Dedifferentiated amniotic fluid mesenchymal stem cell (primary cell): ENCODE results near the gene TSPAN3.

Source experiments
- DNase-seq: peaks from one replicate; pipeline ENCODE4 v3.0.0-alpha.2; 2016; ENCODE audit errors: extremely low spot score

The TSPAN3 gene

DNA sequence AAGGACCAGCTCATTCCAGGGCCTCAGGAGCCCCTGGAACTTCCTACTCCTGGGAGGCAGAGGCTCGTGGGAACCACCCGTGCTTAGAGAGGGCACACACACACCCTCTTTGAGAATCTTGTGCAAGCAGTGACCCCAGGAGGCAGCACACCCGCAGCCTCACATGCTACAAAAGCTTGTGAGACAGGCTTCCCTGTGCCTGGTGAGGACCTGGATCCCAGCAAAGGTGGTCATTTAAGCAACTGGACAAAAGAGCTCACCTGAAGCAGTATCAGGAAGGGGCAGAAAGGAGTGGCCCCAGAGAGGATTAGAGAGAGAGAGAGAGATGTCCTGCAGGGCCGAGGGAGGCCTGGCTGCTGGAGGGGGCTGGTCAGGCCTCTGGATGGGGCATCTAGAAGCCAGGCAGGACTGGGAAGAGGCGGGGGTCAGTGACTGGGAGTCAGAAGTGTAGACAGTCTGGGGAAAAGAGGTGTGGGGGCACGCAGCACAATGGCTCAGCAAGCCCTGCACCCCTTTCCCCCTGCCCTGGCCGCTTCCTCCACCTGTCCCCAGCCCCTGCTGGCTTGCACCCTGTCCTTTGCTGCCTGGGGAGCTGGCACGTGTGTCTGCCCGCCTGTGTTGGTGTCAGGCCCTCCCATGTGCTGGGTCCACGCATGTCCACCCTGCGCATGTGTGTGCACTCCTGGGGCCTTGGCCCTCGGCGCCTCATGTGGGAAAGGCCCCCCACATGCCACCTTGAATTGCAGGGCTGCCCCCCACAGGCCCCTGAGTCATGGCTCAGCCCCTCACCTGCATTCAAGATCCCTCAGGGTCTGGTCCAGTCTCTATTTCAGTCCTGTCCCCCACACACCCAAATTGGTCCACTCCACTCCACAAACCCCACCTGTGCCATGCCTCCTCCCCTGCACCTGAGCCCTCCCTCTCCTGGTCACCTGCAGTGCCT is 36.9 kb downstream of the TSPAN3 start:
- no peak for DNase-seq

DNA sequence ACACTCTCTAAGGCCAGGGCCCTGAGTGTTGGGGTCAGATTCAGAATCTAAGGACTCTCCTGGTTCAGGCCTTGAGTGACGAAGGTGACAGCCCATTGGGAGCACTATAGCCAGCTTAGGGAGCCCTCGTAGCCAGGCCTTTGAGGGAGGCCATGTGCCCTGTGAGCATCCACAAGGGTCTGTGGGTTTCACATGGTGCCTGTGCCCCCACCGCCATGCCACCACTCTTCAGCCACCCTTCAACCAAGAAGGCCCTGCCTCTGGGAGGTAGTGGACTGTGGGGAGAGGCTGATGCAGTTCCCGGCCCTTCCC is 37.5 kb downstream of the TSPAN3 start:
- no peak for DNase-seq

DNA sequence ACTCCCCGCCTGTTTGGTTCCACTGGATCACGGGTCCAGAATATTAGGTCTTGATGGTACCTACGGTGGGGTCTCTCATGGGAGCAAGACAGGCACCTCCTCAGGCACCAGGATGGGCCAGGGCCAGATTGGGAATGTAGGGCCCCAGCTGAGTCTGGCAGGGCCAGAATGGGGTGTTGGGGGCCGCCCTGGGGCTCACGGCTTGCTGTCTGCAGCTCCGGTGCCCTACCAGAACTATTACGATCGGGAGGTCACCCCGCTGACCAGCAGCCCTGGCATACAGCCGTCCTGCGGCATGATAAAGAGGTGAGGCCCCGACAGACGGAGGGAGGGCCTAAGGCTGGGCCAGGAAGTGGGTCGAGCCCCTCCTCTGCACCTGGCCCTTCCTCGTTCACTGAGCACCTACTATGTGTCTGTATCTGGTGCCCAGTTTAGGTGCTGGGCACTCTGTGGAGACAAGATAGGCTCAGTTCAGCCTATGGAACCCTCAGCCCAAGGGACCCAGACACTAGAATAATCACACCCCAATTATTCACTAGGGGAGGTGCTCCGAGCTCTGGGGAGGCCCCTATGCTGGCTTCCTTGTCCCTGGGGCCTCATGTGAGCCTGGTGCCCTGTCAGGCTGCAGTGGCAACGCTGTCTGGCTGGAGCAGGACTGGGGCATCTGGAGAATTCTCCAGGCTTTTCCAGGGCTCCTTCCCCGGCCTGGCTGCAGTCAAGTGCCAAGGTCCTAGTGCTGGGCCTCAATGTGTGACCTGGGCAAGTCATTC is 38.1 kb downstream of the TSPAN3 start:
- no peak for DNase-seq

DNA sequence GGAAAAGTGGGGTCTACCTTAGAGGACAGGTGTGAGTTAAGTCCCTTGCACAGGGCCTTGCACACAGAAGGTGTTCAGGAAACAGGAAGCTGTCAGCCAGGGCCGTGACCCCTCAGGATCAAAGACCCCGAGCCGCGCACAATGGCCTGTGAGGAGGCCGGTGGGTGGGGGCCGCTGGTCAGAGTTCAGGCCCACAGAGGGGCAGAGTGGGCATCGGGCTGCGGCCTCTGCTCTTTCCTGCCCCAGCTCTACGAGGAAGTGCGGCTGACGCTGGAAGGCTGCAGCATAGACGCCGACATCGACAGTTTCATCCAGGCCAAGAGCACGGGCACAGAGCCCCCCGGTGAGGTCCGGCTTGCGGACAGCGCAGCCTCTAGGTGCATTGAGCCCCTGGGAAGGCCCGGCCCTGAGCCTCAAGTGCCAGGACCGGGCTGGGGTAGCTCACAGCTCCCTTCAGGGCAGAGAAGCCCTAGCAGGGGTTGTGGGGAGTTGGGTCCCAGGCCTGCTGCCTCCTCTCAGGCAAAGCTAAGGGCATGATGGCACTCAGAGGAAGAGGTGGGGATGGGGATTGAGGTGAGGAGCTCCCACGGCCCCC is 38.8 kb downstream of the TSPAN3 start:
- DNase-seq, result no peak

DNA sequence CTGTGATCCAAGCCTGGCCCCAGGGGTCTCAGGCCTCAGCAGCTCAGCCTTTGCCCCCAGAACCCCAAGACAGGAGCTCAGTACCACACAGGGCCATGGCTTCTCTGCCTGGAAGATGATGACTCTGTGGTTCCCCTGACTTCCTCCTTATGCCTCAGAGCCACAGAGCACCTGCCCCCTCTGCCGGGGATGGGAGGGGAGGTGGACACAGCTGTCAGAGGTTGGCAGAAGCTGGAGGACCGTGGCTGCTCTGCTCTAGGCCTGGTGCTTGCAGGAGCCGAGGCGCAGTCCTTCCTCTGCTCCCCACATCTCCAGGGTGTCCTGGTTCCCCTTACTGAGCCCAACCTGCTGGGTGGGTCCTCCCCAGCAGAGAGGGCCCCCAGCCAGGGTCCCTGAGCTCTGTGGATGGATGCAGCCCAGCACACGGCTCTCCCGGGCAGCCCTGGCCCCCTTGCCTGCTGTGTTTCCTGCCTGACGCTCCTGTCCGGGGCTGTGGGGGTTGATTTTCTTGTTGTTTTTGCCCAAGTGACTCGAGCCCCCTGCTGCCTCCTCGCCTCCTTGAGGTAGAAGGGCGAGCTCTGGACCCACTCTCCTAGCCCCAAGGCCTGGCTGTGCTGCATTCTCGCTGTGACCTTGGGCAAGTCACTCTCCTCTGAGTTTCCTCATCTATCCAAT is 39.4 kb downstream of the TSPAN3 start:
- no peak for DNase-seq

DNA sequence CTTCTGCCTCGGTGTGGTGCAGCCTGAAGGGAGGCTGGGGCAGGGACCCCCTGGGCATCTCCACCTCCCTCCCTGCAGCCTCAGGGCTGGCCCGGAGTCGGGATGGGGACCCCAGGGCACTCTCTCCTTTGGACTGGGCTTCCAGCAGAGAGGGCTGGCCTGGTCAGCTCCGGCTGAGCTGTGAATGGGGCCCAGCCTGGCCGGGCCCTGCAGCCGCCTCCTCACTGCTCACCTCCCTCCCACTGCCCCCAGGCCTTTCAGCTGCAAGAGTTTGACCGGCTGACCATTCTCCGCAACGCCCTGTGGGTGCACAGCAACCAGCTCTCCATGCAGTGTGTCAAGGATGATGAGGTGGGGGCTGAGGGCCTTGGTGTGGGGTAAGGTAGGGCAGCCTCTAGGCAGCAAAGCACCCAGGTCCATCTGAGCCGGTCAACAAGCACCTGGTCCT is 40.0 kb downstream of the TSPAN3 start:
- DNase-seq, result no peak

DNA sequence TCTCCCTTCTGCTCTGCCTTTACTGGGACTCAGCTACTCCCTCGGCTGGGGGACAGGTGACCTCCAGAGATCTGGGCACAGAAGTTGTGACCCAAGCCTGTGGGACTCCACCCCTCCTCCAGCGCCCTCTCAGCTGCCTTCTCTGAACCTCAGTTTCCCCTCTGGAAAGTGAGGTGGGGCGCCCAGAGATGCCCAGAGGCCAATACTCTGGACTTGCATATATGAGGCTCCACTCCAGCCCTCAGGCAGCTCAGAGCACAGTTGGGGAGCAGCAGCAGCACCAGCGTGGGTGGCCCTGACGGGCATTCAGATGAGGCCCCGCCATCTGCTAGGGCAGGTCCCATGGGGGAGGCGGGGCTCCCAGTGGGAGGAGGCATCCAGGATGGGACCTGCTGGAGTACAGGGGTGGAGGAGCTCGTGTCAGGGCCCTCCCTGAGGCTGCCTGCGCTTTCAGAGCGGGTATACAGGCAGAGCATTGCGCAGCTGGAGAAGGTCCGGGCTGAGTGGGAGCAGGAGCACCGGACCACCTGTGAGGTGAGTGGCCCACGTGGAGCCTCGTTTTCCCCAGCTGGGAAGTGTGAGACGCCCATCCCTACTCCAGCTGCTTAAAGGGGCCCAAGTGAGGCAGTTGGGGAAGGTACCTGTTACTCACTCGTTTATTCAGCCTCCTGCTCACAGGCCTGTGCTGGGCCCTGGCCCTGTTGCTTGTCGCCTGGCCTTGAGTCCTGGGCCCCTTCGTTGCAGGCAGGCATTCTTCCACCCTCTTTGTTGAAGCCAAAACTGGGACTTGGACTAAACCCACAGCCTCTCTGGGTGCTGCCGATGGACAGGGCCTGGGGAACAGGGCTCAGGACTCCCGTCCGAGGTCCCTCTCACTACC is 40.6 kb downstream of the TSPAN3 start:
- no peak for DNase-seq

DNA sequence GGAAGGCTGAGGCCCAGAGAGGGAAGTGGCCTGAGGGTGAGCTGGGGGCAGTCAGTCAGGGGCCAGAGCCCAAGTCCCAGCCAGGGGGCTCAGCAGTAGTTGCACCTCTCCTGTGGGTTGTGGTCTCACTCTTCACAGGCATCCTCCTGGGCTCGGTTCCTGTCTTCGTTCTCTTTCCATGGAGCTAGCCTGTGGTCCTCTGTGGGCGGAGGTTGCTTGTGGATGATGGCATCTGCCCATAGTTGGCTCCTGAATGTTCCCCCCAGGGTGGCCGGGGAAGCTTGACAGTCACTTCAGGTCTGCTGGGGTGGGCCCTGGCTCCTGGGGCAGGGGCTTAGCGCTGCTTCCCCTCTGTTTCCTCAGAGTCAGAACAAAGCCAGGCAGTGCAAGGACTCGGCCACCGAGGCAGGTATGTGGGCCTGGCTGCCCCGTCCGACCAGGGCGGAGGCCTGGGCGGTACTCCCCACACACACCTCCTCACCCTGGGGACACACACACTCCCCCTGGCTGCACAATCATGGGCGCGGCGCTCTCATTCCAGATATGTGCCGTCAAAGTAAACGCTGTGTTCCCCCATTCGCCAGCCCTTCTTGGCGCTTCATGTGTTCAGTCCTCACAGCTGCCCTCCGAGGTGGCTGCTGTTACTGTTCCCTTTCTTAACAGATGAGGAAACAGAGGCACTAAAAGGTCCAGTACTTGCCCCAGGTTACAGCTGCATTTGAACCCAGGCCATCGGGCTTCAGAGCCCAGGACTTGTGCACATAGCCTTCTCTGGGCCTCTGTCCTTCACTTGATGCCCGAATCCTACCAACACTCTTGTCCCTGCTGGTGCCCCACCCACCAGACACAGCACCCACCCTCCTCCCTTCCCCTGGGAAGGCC is 41.5 kb downstream of the TSPAN3 start:
- DNase-seq, result no peak

DNA sequence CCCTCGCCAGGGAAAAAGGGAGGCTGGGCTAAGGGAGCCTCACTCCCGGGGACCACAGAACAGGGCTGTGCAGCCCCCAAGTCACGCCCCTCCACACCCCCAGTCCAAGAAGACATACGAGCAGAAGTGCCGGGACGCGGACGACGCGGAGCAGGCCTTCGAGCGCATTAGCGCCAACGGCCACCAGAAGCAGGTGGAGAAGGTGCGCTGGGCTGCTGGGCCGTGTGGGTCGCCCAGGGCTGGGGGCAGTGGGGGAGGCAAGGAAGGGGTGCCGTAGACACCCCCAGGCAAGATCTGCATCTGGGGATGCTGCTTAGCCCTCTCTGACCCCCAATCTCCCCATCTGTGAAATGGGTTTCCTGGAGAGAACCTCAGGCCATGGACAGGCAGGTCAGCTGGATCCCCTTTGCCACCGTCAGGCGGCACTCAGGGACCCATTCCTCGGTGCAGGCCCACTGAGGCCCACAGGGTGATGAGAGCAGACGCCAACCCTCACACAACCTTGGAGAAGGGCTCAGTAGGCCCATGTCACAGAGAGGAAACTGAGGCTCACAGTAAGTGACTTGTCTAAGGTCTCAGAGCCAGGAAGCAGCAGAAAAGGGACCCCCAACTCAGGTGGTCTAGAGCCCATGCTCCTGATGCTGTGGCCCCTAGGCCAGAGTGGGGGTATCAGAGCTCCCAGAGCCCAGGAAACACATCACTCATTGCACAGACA is 42.3 kb downstream of the TSPAN3 start:
- DNase-seq, result no peak

DNA sequence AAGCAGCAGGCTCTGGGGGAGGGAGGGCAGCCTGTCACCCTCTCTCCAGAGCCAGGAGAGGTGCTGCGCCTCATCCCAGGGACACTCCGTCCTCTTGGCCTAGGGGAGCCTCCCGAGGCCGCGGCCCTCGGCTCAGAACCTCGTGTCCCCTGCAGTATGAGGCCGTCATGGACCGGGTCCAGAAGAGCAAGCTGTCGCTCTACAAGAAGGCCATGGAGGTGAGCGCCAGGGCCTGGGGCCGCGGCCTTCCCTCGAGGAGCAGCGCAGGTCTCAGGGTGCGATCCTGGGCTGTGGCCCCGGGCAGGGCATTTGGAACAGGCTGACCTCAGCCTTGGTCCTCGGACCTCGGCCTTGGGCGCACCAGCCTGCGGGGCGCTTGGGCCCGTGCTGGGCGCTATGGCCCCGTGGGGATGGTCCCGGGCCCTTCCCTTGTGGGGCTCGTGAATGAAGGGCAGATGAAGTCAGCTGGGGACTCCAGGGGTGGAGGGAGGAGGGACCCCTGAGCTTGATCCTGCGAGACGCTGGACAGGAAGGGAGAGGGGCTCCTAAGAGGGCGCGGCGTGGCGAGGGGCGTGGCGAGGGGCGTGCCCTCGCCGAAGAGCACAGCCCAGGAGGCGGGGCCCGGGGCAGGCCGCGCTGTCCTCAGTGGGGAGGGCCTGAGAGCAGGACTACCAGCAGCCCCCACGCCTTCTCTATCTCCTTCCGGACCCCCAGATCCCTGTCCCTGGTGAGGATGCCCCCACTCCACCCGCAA is 43.0 kb downstream of the TSPAN3 start:
- DNase-seq, result no peak

DNA sequence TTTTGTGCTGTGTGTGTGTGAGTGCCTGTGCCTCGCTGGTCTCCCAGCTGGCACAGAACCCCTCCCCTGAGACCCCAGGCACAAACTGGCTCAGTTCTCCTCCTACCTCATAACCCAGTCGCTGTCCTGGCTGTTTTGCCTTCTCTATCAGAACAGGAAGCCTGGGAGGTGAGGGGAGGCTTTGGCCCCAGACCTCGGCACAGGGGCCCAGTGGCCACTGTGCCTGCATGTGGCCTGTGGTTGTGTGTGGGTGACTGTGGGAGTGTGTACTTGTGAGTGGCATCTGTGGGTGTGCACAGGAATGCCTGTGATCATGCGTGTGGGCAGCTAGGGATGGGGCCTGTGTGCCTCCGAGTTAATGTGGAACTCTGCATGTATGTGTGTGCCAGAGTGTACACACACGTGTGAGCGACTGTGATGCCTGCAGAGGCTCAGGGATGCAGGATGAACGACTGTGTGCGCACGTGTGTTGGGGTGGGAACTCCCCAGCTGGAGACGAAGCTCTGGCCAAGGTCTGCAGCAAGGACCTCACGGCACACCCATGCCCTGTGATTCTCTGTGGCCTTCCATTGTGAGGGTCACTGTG is 43.7 kb downstream of the TSPAN3 start:
- DNase-seq, result no peak

DNA sequence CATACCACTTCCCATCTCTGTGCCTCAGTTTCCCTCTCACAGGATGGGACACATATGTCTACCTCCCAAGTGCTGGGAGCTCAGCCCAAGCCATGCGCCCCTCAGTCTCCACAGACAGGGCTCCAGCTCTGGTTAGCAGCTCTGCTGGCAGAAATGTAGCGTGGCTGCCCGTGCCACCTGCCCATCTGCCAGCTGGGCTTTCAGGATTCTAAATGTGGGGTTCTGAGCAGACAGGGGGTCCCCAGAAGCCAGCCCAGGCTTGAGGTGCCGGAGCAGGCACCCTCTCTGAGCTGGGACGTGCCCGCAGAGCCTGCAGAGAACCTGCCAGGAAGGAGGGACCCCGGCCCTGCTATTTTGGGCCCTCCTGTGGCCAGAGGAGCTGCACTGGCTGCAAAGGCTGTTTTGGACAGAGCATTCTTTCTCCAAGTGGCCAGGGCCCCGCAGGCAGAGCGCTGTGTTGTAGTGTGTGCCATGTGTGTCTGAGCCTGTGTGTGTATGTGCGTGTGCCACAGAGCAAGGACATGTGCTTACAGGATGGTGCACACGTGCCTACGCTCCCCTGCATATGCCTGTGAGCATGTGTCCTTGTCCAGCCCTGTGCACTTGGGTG is 44.3 kb downstream of the TSPAN3 start:
- no peak for DNase-seq

DNA sequence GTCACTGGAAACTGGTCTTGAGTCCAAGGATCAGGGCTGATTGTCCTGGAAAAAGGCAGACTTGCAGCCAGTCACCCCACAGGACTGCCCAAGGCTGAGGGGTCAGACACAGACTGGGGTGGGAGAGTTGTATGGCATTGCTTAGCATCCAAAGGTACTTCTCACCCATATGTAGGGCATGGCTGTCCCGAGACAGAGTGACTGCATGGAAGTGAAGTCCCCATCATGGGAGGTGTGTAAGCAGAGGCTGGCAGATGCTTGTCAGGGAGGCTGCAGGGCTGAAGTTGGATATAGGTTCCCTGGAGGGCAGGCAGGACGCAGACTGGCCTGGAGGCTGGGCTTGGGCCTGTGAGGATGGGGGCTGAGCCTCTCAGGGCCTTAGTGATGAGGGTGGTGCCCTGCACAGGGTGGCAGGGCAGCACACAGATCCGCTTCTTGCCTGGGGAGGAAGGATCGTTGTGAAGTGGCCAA is 44.9 kb downstream of the TSPAN3 start:
- no peak for DNase-seq

DNA sequence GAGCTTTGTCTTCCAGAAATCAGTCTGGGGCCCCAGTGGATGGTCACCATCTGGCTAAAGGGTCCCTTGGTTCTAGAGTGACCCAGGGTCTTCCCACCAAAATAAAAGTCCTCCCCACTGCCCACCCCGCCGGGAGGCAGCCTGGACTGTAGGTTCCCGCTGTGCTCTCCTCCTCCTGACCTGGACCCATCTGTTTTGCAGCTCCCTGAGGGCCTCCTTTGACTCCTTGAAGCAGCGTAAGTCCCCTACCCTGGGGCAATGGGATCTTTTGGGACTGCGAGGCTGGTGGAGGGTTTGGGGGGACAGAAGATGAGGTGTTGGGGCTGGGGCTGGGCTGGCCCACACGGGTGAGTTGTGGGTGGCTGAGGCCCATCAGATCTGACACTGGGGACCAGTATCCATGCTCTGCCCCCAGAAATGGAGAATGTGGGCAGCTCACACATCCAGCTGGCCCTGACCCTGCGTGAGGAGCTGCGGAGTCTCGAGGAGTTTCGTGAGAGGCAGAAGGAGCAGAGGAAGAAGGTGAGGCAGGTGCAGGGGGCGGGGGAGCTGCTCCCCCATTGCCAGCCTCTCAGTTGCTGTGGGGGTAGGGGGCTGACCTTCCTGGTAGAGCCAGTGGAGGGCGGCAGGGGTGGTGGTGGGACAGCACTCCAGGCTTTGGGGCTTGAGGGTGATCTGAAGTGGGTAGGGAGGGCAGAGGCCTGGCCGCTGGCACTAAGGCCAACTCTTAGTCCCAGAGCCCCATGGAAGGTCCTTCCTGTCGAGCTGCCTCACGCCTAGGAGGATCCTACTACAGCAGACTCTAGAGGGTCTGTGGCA is 45.6 kb downstream of the TSPAN3 start:
- DNase-seq, result no peak

DNA sequence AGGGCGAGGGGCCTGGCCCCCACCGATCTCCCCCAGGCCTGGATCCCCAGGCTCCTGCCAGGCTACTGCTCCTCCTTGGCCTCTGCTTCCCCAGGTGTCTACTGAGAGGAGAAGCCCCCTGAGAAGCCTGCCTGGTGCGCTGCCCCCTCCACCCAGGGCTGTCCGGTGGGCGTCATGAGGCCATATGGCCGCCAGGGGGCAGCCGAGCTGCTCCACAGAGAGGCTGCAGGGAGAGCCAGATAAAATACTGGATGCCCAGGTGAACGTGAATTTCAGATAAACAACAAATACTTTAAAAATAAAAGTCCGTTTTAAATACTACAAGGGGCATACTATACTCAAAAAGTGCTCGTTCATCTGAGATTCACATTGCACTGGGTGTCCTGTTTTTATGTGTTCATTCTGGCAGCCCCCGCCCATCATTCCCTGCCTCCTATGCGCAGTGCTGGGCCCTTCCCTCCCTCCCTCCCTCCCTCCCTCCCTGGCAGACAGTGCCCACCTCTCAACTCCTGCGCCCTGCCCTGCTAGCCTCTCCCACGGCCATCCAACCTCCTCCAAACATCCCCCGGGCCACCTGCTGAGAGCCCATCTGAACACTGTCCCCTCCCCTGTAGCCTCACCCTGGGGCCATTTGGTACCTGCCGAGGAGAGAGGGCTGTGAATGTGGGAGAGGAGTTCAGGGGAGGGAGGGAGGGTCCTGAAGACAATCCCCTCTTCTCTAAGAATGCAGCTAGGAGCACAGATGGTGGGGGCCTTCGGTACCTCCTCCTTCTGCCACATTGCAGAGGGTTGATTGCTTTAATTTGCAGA is 46.4 kb downstream of the TSPAN3 start:
- no peak for DNase-seq
